C4-2B (cell line): Measurements from ENCODE around the gene METTL17.

Source experiments
- ZFX ChIP-seq: fragments of 450-650 bp; IDR thresholded peaks from 2 replicates; pipeline ENCODE4 v1.6.1; 2017
- TF ChIP-seq, protein P1 (sequence below): fragments of 450-650 bp; conservative IDR thresholded peaks from 2 replicates; pipeline ENCODE4 v1.5.1; 2017; ENCODE audit warnings: mild to moderate bottlenecking

DNA sequence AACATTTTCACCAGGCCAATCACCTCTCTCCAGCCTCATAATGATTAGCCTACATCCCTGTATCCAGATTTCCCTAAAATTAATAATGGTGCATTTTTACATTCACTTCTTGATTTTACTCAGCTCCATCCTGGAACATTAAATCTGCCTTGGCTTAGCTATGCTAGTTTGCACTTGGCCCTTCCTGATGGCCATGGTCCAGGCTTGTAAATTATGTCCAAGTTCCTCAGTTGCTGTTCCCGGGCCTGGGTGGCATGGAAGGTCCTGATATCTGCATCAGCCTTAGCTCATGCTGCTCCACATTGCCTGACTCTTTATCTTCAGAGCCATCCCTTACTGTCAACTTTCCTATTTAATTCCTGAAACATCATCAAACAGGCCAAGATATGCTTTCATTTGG is 11.1 kb upstream of the METTL17 start:
- TF ChIP-seq, protein P1, sequence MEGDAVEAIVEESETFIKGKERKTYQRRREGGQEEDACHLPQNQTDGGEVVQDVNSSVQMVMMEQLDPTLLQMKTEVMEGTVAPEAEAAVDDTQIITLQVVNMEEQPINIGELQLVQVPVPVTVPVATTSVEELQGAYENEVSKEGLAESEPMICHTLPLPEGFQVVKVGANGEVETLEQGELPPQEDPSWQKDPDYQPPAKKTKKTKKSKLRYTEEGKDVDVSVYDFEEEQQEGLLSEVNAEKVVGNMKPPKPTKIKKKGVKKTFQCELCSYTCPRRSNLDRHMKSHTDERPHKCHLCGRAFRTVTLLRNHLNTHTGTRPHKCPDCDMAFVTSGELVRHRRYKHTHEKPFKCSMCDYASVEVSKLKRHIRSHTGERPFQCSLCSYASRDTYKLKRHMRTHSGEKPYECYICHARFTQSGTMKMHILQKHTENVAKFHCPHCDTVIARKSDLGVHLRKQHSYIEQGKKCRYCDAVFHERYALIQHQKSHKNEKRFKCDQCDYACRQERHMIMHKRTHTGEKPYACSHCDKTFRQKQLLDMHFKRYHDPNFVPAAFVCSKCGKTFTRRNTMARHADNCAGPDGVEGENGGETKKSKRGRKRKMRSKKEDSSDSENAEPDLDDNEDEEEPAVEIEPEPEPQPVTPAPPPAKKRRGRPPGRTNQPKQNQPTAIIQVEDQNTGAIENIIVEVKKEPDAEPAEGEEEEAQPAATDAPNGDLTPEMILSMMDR = no peak
- TF ChIP-seq ZFX = no peak
